Stimulated activated naive CD8-positive, alpha-beta T cell treated with anti-CD3 and anti-CD28 coated beads, Interleukin-15, Interleukin-2, amounts not matched to agents 100 U/mL and 50 U/mL, for 24 hours (primary cell): Measurements from ENCODE around the gene TBC1D5.
"Not testable (repeated sequence)": the region's sequence is repeated elsewhere in the genome, so short reads cannot be mapped to it uniquely, and the experiment has no call there.

Source experiments
- ATAC-seq: fragments of 150-1000 bp; cut with Tn5 transposase; one replicate; pipeline ENCODE4 v1.10.0; 2021
- DNase-seq: peaks from one replicate; pipeline ENCODE4 v3.0.0; 2021

Gene TBC1D5

DNA sequence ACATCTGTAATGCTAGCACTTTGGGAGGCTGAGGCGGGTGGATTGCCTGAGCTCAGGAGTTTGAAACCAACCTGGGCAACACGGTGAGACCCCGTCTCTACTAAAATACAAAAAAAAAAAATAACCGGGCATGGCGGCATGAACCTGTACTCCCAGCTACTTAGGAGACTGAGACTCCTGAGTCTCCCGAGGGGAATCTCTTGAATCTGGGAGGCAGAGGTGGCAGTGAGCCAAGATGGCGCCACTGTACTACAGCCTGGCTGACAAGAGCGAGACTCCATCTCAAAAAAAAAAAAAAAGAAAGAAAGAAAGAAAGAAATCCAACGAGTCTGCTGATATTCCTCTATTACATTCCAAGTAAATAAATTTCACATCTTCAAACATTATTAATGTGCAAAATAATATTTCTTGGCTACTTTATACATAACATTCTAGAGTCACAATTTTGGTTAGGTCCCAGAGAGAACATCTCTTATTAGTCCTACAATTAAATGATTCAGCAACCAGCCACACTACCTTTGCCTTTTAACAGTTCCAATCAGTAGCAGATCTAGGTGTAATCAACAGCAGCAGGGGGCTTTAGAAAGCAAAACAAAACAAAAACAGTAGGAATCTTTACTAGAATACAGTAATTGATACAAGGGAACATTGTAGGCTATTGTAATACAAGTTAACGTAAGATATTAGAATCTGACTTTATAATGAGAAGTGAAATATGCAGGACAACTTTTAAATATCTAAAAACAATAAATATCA is 195.8 kb downstream of the TBC1D5 start:
- DNase-seq: no peak
- no peak for ATAC-seq

DNA sequence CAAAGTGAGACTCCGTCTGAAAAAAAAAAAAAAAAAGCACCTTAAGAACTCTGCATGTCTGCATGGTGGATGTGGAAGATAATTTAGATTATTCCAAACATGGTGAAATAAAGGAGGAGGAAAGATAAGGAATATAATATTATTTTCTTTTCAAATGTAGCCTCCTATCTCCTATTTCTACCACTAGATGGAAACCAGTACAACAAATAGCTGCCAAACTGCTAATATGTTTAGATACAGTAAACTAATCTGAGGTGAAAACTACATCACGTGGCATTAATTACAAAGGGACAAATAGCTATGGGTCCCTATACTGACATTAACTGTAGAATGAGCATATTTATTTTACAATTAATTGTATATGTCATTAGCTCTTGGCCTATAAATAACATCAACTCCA is 197.8 kb downstream of the TBC1D5 start:
- ATAC-seq: no peak
- DNase-seq: no peak

DNA sequence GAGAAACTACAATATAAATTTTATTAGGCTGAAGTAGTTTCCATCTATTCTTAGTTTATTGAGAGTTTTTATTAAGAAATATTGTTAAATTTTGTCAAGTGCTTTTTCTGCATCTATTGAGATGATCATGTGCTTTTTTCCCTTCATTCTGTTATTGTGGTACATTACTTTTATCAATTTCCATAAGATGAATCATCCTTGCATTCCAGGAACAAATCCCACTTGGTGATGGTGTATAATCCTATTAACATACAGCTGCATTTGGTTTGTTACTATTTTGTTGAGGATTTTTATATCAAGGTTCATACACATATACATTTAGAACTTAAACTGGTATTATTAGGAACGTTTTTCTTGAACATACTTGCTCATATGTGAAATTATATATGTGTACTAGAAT is 199.8 kb downstream of the TBC1D5 start:
- no peak for ATAC-seq

DNA sequence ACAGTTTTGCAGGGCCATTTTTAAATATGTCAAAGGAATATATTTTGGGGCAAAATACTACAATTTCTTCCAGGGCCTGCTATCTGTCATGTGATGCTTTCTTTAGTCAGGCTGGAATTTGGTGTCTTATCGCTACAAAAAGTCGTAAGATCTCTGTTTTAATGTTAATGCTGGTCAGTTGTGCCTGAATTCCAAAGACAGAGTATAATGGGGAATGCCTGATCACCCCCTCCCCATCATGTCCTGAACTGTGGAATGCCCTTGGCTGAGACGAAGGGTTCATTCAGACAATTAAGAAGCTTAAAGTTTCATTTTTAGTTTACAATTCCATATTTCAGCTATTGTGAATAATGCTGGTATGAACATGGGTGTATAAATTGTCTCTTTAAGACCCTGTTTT is 203.0 kb downstream of the TBC1D5 start:
- ATAC-seq (no peak), DNase-seq (no peak)

More for the DNA sequence above, 199.8 kb downstream of the TBC1D5 start:
- no peak for DNase-seq

DNA sequence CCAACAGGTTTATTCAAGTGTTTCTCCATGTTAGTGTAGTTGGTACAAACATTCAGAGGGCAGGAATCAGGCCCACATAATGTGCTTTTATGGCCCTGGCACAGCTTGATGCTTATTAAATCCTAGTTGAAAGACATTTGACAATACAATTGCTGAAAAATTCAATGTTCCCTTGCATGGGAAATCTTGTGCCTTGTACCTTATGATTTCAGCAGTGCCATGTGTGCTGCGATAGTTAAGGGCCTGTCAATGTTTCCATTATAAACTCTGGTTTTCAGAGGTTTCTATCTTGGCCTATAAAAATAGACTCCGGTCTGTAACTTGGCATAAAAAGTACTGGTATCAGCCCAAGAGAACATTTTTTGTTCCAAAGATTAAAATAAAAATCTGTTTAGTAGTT is 207.2 kb downstream of the TBC1D5 start:
- DNase-seq (no peak), ATAC-seq (no peak)

DNA sequence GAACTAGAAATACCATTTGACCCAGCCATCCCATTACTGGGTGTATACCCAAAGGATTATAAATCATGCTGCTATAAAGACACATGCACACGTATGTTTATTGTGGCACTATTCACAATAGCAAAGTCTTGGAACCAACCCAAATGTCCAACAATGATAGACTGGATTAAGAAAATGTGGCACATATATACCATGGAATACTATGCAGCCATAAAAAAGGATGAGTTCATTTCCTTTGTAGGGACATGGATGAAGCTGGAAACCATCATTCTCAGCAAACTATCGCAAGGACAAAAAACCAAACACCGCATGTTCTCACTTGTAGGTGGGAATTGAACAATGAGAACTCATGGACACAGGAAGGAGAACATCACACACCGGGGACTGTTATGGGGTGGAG is 210.0 kb downstream of the TBC1D5 start:
- ATAC-seq, DNase-seq: not testable (repeated sequence)

DNA sequence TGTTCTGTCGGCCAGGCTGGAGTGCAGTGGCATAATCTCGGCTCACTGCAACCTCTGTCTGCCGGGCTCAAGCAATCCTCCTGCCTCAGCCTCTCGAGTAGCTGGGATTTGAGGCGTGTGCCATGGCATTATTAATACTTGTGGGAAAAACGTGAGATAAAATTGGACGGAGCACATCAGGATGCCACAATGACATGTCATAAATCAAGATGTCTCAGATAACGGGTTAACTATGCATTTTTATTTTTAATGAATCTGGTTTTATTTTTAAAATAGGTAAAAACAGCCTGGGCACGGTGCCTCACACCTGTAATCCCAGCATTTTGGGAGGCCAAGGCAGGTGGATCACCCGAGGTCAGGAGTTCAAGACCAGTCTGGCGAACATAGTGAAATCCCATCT is 212.8 kb downstream of the TBC1D5 start:
- no peak for DNase-seq

DNA sequence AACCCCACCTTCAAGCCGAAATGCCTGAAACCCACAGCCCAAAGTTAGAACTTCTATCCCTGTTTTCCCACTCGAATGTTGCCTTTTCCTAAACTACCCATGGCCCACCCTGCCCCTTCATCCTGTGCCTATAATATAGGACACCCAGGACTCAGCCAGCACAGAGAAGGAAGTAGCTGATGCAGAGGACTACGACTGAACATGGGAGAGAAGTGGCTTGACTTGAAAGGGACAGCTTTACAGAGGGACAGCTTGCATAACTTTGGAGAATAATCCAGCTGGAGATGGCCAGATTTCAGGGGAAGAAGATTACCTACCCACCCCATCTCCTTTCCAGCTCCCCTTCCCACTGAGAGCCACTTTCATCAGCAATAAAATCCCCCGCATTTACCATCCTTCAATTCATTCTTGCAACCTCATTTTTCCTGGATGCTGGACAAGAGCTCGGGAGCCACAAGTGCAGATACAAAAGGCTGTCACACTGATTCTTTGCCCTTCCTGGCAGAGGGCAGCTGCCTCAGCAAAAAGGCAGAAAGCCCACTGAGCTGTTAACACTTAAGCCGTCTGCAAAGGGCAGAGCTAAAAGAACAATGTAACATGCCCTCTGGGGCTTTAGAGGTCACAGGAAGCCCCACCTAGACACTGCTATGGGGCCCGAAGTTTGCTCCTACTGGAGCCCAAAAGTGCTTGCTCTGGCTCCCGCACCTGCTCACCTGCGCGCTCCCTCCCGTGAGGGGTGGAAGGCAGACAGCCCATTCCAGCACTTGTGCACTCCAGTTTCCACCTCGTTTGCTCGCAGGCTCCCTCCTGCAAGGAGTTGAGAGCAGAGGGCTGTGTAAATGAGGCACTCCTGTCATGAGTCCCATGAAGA is 224.0 kb downstream of the TBC1D5 start:
- ATAC-seq (no peak), DNase-seq (no peak)

More for the DNA sequence above, 212.8 kb downstream of the TBC1D5 start:
- ATAC-seq: no peak

DNA sequence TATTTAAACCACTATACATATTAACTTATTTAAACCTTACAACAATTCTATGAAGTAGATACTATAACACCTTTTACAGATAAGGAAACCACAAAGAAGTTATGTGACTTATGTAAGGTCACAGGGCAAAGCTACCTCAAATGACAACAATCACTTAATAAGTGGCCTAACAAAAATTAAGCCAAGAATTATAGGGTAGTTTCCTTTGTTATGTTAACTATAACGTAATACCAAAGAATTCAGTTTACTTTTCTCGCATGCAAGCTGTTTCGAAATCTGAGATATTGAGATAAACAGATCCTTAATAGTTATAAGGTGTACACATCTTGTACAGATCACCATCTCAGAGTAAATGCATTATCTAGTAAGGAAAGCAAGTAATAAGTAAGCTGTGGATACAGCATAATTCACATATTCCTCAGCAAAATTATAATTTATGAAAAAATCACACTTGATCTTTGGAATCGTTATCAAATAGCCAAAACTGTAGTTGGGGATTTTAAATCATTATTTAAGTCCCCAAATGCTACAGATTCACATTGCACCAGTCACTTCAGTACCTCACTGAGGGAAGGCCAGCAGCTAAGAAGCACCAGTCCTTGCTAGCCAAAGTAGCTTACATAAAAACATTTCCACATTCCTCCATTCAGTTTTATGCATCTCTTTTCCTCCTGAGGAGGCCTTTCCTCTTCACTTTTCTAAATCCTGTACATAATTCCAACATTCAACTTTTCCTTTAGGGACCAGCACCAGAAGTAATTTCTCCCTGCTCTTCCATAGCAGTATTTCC is 226.8 kb downstream of the TBC1D5 start:
- ATAC-seq (no peak), DNase-seq (no peak)

DNA sequence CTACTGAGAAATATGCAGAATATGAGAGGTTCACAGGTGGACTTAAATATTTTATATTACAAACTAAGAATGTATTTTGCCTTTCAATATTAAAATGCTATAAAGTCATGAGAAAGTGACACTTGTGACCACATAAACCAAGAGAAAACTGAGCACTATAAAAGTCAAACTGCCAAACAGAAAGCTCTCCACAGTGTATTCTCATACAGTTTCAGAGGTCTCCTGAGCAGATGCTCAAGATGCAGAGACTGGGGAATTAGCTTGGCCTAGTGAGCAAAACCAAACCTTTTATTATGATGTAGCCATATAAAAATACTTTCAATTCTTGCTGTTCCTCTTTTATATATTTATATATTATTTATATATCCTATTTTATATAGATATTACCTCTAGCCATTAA is 227.8 kb downstream of the TBC1D5 start:
- DNase-seq (no peak), ATAC-seq (peak; percentile 49)

DNA sequence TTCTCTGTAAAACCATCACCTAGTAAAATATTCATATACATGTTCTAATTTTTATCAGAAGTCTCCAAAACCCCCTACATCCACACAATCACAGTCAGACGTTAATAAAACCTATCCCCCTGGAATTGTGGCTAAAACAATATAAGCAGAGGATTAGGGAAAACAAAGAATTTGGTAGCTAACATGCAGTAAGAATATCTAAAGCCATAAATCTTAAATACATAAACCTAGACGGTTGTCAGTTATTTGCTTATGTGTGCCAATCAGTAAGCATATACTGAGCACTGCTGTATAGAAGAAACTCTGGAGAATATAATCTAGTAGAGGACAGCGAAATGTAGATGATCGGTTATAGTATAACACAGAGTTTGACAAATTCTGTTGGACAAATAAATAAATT is 232.2 kb downstream of the TBC1D5 start:
- no peak for ATAC-seq
- no peak for DNase-seq

DNA sequence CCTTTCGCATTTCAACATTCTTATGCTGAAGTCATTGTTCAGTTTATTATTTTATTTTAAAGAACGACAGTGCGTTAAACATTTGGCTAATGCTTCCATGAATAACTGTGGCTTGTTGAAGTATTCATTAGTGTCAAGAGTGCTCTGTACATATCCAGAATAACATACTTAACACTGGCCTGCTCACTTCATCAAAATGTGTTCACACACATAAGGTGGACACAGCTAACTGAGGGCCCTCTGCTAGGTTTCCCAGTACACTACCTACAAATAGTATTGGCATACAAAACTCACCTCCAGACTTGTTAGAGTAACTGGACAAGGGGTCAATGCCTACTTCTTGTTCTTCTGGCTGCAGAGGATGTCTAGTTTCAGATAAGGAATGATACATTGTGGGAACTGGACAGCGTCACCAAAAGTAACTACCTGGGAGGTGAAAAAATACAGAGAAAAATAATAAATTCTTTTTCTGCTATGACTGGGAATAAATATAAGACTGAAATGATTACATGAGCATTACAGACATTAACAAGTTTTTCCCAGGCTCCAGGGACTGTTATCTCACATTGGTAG is 234.2 kb downstream of the TBC1D5 start:
- ATAC-seq (no peak), DNase-seq (no peak)

DNA sequence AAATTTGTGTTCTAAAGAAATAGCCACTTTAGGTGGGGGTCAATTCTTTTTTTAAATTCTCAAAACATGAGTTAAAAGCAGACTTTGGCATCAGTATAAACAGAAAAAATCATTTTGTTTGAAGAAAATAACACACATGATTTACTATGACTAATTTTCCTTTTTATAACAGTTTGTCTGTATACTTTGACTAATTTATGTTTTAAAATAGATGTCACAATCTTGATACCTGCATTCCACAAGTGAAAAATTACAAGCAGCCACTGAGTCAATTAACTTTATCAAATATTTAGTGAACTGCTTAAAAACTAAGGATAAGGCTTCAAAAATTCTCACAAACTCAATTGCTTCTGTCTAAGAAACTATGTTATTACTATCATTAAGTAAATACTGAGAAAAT is 235.0 kb downstream of the TBC1D5 start:
- no peak for DNase-seq
- ATAC-seq: no peak

DNA sequence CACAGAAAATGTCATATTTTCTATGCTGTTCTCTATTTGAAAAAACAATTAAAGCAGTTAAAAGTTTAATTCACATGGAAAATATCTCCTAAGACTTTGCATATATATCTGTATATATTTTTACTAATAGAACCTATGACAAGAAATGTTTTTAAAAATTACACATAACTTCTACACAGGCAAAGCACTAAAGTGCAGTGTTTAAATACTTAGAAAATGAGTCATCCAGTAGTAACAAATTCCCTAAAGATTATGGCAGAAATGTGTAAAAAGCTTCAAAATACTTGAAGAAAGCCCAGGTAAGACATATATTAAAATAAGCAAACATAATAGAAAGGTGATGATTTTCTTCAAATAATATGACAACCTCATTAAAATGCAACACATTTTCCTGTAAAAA is 236.6 kb downstream of the TBC1D5 start:
- ATAC-seq: no peak
- DNase-seq: no peak

DNA sequence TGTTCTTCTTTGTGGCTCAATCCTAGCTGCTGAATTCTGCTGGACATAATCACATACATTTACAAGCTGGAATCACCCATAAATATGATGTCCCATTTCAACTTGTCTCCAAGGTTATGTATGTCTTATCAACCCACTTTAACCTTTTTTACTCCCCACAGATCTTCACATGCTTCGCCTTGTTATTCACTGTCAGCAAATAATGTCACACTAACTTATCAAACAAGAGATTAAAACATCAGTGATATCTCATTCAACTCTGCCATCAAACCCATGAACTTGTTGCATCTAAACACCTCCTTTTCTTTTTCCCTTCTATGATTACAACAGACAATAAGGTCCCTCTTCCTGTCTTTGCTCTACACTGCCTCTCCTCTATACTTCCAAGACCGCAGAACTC is 240.7 kb downstream of the TBC1D5 start:
- ATAC-seq (no peak), DNase-seq (no peak)

DNA sequence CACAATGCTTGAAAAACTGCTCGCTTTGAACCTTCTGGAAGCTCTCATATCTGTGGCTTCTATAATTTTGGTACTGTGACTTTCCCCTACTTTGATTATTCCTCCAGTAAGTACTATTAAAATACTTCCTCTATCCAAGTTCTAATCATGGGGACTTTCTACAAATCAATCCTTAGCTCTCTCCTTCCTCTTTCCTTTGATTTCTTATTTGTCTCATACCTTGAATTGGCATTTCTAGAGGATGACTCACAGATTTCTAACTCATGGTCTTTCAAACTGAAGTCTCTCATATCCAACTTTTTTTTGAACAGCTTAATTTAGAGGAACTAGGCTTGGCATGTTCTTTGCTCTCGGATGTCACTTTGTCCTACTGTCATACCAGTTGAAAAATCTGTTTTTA is 241.8 kb downstream of the TBC1D5 start:
- no peak for DNase-seq
- ATAC-seq: no peak

DNA sequence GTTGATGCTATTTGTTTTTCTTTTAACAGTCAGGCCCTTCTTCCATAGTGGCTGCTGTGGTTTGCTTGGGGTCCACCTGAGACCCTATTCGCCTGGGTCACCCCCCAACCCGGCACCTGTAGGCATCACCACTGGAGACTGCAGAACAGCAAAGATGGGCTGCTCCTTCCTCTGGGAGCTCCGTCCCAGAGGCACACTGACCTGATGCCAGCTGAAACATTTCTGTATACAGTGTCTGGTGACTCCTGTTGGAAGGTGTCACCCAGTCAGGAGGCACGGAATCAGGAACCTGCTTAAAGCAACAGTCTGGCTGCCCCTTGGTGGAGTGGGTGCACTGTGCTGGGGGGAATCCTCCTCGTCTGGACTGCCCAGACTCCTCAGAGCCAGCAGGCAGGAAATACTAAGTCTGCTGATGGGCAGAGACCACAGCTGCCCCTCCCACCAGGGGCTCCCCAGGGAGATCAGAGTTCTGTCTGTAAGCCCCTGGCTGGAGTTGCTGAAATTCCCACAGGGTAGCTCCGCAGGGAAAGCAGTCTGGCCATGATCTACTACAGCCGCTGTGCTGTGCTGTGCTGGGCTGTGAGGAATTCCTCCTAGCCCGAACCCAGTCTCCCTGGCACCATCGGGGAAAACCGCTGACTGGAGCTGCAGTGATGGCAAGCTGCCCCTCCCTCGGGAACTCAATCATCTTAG is 248.2 kb downstream of the TBC1D5 start:
- no peak for DNase-seq
- ATAC-seq: no peak

DNA sequence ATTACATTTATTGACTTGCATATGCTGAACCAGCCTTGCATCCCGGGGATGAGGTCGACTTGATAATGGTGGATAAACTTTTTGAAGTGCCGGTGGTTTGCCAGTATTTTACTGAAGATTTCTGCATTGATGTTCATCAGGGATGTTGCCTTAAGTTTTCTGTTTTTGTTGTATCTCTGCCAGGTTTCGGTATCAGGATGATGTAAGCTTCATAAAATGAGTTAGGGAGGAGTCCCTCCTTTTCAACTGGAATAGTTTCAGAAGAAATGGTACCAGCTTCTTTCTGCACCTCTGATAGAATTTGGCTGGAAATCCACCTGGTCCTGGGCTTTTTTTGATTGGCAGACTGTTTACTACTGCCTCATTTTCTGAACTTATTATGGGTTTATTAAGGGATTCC is 250.8 kb downstream of the TBC1D5 start:
- DNase-seq (no peak), ATAC-seq (no peak)

DNA sequence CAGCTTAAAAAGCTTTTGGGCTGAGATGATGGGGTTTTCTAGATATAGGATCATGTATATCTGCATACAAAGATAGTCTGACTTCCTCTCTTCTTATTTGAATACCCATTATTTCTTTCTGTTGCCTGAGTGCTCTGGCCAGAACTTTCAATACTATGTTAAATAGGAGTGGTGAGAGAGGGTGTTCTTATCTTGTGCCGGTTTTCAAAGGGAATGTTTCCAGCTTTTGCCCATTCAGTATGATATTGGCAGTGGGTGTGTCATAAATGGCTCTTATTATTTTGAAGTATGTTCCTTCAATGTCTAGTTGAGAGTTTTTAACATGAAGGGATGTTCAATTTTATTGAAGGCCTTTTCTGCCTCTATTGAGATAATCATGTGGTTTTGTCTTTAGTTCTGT is 251.2 kb downstream of the TBC1D5 start:
- not testable (repeated sequence) for DNase-seq, ATAC-seq

DNA sequence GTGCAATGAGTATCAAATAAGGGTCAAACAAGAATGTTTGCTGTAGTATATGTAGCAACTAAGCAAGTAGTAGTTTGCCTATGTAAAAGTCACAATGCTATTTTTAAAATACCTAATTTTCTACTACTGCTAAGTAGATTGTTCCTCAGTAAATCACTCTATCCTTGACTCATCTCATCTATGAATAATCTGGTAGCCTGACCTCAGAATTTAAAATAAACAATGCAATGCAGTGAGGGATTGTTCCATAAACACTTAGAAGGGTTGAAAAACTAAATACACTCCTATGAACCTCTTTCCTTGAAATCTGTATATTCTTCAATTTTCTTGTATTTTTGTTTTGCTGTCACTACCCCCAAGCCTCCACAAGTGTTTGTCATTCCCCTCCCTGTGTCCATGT is 253.3 kb downstream of the TBC1D5 start:
- ATAC-seq (no peak), DNase-seq (no peak)

DNA sequence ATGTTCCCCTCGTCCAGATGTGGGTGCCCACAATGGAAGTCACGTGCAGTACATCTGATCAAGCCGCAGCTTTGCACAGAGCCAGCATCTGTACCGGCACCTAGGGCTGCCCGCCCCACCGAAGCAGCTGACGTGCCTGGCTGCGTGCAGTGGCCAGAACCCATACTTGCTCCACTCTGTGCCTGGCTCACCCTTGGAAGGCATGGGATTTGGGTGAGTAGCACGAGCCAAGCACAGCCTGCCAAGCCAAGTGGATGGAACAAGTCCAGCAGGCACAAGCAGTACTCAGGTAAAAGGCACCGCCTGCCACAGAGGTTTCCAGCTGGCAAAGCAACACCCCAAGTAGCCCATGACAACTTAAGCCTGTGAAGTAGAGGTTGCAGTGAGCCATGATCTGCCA is 261.3 kb downstream of the TBC1D5 start:
- ATAC-seq (no peak), DNase-seq (no peak)
